Kasumi-1 (cell line): ENCODE measurements around the gene DNAH14.
A peak's percentile ranks its signal among the peaks of the same experiment; 100 is the strongest.
"Not testable (repeated sequence)": the region's sequence is repeated elsewhere in the genome, so short reads cannot be mapped to it uniquely, and the experiment has no call there.

Source experiments
- DNase-seq, 2 experiments: peaks; one replicate each; lab custom pipeline; 2025; lab: John Stamatoyannopoulos, UW

DNAH14 gene

DNA sequence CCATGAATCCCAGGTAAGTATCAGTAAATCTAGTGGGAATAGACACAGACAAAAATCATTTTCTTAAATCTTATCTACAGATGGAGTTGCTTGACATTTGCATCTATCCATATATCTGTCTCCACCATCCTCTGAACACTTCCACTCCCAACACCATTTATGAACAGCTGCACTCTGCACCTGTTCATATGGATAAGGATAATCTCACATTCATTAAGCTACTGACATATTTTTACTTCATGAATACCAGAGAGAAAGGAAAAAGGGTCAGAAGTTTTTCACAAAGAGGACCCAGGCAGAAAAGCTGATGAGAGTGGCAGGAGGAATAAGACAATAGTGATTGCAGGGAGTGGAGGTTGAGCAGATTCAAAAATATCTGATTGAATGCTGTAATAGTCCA is 222.6 kb downstream of the DNAH14 start:
- DNase-seq, result no peak

DNA sequence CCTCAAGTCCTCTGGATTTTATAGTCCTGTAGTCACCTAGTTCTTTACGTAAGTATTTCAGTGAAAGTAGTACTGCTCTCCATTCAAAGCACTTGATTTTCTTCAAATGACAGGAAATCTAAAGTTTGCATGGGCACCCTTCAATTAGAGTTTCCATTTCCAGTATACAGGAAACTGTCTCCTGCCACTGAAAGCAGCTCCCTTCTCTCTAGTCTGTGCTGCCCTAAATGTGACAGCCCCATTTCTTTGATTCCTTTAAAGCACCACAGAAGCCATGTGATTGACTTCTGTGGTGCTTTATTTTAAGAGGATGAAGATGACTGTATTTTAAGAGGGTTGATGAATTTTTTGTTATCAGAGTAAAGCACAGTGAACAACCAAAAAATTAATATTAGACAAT is 226.1 kb downstream of the DNAH14 start:
- DNase-seq, result no peak

DNA sequence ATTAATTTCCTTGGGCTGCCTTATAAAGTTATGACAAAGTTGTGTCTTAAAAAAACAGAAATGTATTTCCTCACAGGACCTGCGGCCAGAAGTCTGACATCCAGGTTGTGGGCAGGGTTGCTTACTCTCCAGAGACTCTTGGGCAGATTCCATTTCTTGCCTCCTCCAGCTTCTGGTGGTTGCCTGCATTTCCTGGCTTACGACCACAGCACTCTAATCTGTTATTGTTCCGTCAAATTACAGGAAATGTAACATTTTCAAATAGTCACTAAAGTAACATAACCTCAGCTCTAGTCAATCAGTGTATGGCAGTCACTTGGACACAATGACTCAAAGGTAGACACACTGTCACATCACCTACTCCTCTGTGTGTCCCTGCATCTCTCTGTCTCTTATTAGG is 226.8 kb downstream of the DNAH14 start:
- peak; percentile 91 for DNase-seq

DNA sequence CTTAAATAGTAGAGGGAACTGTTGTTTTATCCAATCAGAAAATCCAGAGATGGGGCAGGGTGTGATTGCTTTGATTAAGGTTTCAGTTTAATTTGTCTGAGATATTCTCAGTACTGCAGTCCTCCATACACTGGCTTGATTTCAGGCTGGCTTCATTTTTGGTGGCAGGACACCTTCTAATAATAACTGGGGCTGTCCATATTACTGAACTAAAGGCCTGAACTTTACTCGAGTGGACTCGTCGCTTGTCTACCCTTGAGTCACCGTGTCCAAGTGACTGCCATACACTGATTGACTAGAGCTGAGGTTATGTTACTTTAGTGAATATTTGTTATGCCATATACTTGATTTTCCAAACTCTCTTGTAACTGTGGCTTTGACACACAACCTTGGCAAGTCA is 228.8 kb downstream of the DNAH14 start:
- DNase-seq, result no peak

DNA sequence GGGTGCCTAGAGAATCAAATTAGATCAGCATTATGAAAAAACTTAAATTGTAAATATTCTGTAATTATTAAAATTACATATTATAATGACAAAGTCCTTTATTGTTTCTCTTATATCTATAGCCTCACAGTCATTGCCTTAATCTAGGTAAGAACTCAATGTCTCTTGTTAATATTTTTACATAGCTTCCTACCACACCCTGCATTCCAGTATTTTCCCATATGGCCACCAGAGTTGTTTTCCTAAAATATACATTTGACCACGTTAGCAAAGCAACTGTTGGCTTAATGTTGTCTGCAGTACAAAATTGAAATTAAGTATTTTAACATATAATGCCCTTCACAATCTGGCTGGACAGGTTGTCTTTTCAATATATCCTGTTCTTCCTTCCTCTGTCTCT is 230.3 kb downstream of the DNAH14 start:
- no peak for DNase-seq

DNA sequence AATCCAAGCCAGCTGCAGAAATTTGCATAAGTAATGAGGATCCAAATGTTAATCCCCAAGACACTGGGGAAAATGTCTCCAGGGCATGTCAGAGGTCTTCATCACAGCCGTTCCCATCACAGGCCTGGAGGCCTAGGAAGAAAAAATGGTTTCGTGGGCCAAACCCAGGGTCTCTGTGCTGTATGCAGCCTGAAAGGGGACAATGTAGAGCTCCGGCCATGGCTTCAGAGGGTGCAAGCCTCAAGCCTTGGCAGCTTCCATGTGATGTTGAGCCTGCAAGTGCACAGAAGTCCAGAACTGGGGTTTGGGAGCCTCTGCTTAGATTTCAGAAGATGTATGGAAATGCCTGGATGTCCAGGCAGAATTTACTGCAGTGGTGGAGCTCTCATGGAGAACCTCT is 247.9 kb downstream of the DNAH14 start:
- not testable (repeated sequence) for DNase-seq

DNA sequence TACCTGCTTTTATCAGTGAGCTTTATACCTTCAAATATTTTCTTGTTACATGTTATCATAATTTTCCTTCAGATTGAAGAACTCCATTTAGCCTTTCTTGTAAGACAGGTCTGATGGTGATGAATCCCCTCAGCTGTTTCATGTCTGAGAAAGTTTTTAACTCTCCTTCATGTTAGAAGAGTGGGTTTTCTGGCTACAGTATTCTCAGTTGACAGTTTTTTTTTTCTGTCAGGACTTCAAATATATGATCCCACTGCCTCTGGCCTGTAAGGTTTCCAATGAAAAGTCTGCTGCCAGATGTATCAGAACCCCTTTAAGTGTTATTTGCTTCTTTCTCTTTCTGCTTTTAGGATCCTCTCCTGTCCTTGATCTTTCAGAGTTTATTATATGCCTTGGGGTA is 250.2 kb downstream of the DNAH14 start:
- DNase-seq, result no peak

DNA sequence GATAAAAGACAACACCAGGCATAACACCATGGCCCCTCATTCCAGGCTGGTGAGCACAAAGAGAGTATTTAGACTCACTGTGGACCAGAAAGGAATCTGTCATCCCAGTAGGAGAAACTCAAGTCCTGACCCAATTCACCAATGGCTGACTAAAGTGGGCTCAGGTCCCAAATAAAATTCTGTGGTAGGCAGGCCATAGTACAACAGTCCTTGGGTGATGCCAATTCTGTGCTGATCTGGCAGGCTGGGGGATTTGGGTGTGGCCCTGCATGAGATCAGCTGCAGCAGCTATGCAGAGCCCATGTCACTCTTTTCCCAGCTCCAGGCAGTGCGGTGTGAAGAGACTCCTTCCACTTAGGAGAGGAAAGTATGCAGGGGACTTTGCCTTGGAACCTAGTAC is 253.2 kb downstream of the DNAH14 start:
- DNase-seq, result no peak

DNA sequence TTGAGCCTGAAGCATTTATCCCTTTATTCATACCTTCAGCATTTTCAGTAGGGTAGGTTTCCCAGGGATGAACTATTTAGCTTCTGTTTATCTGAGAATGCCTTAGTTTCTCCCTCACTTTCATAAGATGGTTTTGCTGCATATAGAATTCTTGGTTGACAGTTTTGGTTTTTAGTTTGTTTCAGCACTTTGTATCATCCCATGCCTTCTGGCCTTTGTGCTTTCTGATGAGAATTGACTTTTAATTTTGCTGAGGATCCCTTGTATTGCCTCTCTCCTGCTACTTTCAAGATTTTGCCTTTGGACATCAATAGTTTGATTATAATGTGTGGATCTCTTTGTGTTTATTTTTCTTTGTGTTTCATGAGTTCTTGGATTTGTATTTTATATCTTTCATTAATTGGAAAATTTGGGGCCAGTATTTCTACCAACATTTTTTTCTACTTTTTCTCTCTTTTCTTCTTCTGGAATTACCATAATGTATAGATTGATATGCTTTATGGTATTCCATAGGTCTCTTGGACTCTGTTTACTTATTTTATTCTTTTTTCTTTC is 261.8 kb downstream of the DNAH14 start:
- no peak for DNase-seq

DNA sequence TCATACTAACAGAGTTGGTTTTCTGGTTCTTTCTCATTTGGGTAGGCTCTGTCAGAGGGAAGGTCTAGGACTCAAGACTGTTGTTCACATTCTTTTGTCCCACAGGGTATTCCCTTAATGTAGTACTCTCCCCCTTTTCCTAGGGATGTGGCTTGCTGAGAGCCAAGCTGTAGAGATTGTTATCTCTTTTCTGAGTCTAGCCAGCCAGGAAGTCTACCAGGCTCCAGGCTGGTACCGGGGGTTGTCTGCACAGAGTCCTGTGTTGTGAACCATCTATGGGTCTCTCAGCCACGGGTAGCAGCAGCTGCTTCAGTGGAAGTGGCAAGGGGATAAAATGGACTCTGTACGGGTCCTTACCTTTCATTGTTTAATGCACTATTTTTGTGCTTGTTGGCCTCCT is 272.0 kb downstream of the DNAH14 start:
- no peak for DNase-seq

DNA sequence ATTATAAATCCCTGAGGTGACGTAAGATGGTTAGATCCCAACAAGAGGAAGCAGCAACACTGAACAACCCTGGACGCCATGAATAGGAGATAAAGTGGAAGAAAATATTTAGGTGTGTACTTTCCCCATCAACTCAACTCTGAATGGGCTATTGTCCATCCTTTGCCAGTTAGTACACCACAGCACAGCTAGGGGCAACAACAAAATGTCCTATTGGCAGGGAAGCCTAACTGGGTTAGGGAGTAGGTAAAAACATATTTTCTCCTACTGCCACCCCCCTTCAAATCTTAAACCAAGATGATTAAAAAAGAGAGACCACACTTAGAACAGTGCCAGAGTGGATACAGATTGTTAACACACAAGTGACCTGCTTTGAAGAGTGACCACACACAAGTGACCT is 278.3 kb downstream of the DNAH14 start:
- no peak for DNase-seq

DNA sequence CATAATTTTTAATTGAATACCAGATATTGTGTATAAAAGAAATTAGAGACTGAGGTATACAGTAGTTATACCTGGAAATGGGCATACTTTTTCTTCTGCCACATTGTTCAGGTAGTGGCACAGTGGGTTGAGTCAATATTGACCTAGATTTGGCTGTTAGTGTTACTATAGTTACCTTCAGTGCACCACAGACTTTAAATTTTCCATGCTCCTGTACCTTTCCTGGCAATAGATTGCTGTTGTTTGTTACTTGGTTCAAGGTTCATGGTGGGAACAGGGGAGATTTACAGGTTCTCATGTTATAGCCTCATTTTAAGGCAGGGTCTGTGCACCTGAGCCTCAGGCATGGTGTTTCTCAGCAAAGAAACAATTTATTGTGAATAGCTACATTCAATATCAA is 279.7 kb downstream of the DNAH14 start:
- no peak for DNase-seq

DNA sequence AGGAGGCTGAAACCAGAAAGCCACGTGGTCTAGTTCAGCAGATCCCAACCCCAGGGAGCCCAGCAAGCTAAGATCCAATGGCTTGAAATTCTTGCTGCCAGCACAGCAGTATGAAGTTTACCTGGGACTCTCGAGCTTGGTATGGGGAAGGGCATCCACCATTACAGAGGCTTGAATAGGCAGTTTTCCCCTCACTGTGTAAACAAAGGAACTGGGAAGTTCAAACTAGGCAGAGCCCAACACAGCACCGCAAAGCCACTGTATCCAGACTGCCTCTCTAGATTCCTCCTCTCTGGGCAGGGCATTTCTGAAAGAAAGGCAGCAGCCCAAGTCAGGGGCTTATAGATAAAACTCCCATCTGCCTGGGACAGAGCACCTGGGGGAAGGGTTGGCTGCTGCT is 280.7 kb downstream of the DNAH14 start:
- not testable (repeated sequence) for DNase-seq

DNA sequence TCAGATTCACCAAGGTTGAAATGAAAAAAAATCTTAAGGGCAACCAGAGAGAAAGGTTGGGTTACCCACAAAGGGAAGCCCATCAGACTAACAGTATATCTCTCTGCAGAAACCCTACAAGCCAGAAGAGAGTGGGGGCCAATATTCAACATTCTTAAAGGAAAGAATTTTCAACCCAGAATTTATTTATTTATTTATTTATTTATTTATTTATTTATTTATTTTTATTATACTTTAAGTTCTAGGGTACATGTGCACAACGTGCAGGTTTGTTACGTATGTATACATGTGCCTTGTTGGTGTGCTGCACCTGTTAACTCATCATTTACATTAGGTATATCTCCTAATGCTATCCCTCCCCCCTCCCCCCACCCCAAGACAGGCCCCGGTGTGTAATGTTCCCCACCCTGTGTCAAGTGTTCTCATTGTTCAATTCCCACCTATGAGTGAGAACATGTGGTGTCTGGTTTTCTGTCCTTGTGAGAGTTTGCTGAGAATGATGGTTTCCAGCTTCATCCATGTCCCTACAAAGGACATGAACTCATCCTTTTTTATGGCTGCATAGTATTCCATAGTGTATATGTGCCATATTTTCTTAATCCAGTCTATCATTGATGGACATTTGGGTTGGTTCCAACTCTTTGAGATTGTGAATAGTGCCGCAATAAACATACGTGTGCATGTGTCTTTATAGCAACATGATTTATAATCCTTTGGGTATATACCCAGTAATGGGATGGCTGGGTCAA is 282.4 kb downstream of the DNAH14 start:
- not testable (repeated sequence) for DNase-seq

DNA sequence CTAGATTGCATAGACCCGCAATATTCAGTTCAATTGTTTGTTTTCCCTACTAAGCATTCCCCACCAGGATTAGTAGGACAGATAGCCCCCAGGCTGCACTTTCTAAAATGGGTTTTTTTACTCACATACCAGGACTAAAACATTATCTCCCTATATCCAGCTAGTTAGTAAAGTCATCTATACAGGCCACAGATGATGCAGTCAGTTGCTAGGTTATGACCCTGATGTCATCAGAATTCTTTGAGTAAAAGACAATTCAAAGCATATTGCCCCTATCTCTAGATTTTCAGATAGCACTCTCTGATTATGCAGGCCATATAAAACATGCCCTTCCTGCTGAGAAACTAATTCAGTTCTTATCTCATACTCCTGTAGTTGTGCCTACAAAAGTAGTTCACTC is 294.8 kb downstream of the DNAH14 start:
- DNase-seq, result no peak

DNA sequence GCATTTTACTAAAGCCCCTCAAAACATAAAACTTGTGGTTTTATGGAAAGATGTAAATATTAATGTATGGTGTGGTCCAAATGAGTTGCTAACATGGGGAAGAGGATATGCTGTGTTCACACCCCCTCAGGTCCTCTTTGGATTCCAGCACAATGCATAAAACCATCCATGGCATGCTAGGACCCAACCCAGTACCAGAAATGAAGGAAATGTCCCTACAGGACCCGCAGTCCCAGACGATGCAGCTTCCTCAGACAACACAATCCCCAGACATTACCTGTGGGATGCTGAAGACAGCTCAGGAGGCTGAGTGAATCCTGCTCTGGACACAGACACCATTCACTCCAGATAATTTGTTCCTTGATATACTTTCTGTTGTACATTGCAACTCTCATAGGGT is 296.2 kb downstream of the DNAH14 start:
- no peak for DNase-seq

DNA sequence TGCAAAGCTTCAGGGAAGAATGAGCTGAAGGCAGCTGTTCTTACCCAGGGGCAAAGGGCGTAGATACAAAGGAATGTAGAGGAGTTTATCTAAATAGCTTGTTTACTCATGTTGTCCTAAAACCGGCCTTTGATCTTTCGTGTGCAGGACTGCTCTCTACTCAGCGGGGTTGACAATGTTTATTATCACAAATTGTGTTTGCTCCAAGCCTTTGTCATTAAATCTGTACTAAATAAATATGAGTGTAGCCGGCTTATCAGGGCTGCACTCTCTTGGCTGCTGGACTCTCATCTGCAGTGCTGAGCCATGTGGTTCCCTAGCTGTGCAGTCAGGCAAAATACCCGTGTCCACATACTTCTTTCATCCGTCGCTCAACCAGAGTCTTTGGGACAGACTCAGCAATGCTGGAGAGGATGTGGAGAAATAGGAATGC is 299.4 kb downstream of the DNAH14 start:
- DNase-seq, result no peak

DNA sequence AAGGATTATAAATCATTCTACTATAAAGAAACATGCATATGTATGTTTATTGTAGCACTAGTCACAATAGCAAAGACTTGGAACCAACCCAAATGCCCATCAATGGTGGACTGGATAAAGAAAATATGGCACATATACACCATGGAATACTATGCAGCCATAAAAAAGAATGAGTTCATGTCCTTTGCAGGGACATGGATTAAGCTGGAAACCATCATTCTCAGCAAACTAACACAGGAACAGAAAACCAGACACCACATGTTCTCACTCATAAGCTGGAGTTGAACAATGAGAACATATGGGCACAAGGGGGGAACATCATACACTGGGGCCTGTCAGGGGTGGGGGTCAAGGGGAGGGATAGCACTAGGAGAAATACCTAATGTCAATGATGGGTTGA is 300.0 kb downstream of the DNAH14 start:
- not testable (repeated sequence) for DNase-seq

DNA sequence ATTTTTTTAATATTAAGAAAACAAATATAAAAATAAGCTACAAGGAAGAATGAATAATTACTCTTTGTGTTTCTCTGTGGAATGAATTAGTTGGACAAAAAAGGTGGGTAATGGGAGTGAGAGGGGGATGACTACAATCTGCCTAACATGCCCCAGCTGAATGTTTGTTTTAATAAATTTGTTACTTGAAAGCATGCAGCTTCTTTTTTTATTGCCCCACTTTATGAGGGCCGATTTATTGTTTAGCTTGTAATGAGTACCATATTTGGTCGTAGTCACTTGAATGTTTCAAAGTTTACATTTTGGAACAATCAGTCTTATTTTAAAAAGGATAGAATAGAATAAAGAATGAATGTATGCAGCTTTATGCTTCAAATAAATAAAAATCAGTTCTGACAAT is 301.0 kb downstream of the DNAH14 start:
- no peak for DNase-seq

DNA sequence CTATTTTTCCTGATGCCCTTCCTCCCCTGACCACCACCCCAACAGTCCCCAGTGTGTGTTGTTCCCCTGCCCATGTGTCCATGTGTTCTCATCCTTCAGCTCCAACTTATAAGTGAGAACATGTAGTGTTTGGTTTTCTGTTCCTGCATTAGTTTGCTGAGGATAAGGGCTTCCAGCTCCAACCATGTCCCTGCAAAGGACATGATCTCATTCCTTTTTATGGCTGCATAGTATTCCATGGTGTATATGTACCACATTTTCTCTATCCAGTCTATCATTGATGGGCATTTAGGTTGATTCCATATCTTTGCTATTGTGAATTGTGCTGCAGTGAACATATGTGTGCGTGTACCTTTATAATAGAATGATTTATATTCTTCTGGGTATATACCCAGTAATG is 303.5 kb downstream of the DNAH14 start:
- not testable (repeated sequence) for DNase-seq

DNA sequence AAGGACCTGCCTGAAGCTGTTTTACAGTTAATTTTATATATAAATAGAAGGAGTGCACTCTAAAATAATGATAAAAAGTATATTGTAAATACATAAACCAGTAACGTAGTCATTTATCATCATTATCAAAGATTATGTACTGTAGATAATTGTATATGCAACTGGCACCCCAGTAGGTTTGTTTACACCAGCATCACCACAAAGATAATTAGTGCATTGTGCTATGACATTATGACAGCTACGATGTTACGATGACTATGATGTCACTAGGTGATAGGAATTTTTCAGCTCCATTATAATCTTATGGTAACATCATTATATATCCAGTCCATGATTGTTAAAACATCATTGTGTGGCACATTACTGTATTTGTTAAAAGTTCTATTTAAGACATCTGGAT is 313.1 kb downstream of the DNAH14 start:
- DNase-seq, result no peak

DNA sequence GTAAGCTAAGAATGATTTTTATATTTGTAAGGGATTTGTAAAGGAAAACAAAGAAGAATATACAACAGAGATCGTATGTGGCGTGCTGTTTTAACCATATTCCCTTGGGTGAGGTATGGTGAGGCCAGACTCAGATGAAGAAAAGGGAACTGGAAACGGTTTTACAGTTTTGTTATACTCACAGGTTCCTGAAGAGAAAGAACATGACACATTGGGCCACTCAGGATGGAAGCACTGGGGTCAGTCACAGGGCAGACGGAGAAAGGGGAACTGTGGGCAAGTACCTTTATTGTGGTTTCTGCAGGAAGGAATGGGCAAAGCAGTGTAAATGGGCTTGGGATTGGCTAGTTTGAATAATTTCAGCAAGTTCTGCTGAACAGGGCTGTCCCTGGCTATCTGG is 321.0 kb downstream of the DNAH14 start:
- DNase-seq, result peak; percentile 95 to 98

DNA sequence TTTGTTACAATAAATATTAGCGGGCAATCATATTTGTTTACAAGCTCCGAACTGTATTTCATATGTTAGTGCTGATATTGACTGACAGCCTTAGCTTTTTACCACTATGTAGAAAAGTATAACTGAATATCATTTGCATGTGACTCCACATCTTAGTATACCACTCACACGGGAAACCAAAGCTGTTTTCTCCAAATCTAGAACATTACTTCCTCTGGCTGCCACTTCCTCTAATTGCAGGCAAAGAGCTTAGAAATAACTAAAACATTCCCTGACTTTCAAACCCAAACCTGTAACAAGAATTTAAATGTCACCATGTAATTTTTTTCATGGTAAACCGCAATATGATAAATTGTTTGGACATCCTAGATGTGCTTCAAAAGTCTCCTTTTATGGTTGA is 323.7 kb downstream of the DNAH14 start:
- peak; percentile 79 to 88 for DNase-seq

DNA sequence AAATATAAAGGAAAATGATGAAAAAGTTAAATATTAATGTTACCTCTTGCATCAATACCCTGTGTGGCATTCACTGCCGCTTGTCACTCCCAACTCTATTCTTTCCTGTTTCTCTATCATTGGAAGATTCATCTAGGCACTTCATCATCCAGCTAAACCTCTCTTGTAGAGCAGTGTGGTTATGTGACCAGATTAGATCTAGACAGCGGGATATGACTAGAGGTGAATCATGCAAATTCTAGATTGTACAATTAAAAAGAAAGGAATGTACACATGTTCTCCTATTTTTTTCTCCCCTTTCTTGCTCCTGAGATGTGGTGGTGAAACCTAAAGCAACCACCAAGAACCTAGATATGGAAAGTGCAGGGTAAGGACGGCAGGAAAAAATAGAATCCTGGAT is 324.3 kb downstream of the DNAH14 start:
- no peak for DNase-seq
